ENCODE data around the gene CNPPD1.
"Not testable (repeated sequence)": the region's sequence is repeated elsewhere in the genome, so short reads cannot be mapped to it uniquely, and the experiment has no call there.

The CNPPD1 gene

GRCh38 chr2:219207884-219208740 lies 31.4 kb upstream of the CNPPD1 start:
- DNase-seq: no peak

GRCh38 chr2:219207134-219207883 lies 30.6 kb upstream of the CNPPD1 start:
- no peak for DNase-seq

GRCh38 chr2:219206328-219207133 lies 29.8 kb upstream of the CNPPD1 start, which contains the start of gene ZFAND2B:
ZFAND2B (plus strand) TSS chr2:219206782; CDS start chr2:219206988, 206 bp downstream.
- DNase-seq: peak; percentile 80

GRCh38 chr2:219205981-219206327 lies 29.2 kb upstream of the CNPPD1 start:
- no peak for DNase-seq

- DNase-seq: no peak
These were observed 28.4 kb upstream of the CNPPD1 start for GRCh38 chr2:219205165-219205538.

GRCh38 chr2:219204425-219205164 lies 27.9 kb upstream of the CNPPD1 start:
- no peak for DNase-seq

- DNase-seq: not testable (repeated sequence)
These were observed 24.6 kb upstream of the CNPPD1 start for GRCh38 chr2:219201331-219201730.

- not testable (repeated sequence) for DNase-seq
These were observed 24.0 kb upstream of the CNPPD1 start for GRCh38 chr2:219200502-219201326.

- DNase-seq: no peak
These were observed 22.9 kb upstream of the CNPPD1 start for GRCh38 chr2:219199470-219200211.

- no peak for DNase-seq
These were observed 22.2 kb upstream of the CNPPD1 start for GRCh38 chr2:219198974-219199373.

- DNase-seq: no peak
These were observed 20.7 kb upstream of the CNPPD1 start for GRCh38 chr2:219197388-219197787.

GRCh38 chr2:219186754-219187456 lies 10.2 kb upstream of the CNPPD1 start:
- DNase-seq: no peak

- DNase-seq: no peak
These were observed 7.4 kb upstream of the CNPPD1 start for GRCh38 chr2:219184121-219184520.

- DNase-seq: no peak
These were observed 6.5 kb upstream of the CNPPD1 start for GRCh38 chr2:219183151-219183772.

GRCh38 chr2:219182331-219183150 lies 5.8 kb upstream of the CNPPD1 start:
- DNase-seq: no peak

- DNase-seq: no peak
These were observed 4.8 kb upstream of the CNPPD1 start for GRCh38 chr2:219181531-219181930.

- no peak for DNase-seq
These were observed 4.2 kb upstream of the CNPPD1 start for GRCh38 chr2:219180961-219181360.

- no peak for DNase-seq
These were observed 3.1 kb upstream of the CNPPD1 start for GRCh38 chr2:219179601-219180465.
